SJCRH30 (cell line): ENCODE measurements around the gene LOXL1. TPM values are rescaled to one million over a fixed set of nuclear protein-coding genes. Genes with fewer than 3 reads are reported as not detected.

Experiments
- DNase-seq, 2 experiments: peaks; one replicate each; pipeline ENCODE4 v3.0.0-alpha.2; 2015 to 2020
- H3K27ac ChIP-seq: fragments of 250-450 bp; sonication (Bioruptor Pico); 2 replicates; pipeline ENCODE4 v1.5.1; 2020; ENCODE audit warnings: mild to moderate bottlenecking, moderate library complexity
- H3K27me3 ChIP-seq: fragments of 250-450 bp; sonication (Bioruptor Pico); 2 replicates; pipeline ENCODE4 v1.5.1; 2020; ENCODE audit warnings: mild to moderate bottlenecking, moderate library complexity
- H3K36me3 ChIP-seq: fragments of 250-450 bp; sonication (Bioruptor Pico); 2 replicates; pipeline ENCODE4 v1.5.1; 2020; ENCODE audit warnings: mild to moderate bottlenecking, moderate library complexity
- H3K4me1 ChIP-seq: fragments of 250-450 bp; sonication (Bioruptor Pico); 2 replicates; pipeline ENCODE4 v1.5.1; 2020; ENCODE audit warnings: mild to moderate bottlenecking, moderate library complexity
- H3K4me3 ChIP-seq: fragments of 250-450 bp; sonication (Bioruptor Pico); 2 replicates; pipeline ENCODE4 v1.5.1; 2020; ENCODE audit warnings: mild to moderate bottlenecking, moderate library complexity
- H3K9me3 ChIP-seq: fragments of 250-450 bp; sonication (Bioruptor Pico); replicated peaks from 2 replicates; pipeline ENCODE4 v1.5.1; 2020; ENCODE audit warnings: mild to moderate bottlenecking, moderate library complexity
- total RNA-seq: library from RNA; depleted of rRNA; stranded (reverse); fragments of >200 nt; shearing (Covaris generic); gene quantifications from 2 replicates; pipeline ENCODE4 v1.2.3, GENCODE V29; 2014; rRNA removed

Gene LOXL1, protein sequence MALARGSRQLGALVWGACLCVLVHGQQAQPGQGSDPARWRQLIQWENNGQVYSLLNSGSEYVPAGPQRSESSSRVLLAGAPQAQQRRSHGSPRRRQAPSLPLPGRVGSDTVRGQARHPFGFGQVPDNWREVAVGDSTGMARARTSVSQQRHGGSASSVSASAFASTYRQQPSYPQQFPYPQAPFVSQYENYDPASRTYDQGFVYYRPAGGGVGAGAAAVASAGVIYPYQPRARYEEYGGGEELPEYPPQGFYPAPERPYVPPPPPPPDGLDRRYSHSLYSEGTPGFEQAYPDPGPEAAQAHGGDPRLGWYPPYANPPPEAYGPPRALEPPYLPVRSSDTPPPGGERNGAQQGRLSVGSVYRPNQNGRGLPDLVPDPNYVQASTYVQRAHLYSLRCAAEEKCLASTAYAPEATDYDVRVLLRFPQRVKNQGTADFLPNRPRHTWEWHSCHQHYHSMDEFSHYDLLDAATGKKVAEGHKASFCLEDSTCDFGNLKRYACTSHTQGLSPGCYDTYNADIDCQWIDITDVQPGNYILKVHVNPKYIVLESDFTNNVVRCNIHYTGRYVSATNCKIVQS
- total RNA-seq = 31.3 and 33.3 TPM in 2 replicates

DNA sequence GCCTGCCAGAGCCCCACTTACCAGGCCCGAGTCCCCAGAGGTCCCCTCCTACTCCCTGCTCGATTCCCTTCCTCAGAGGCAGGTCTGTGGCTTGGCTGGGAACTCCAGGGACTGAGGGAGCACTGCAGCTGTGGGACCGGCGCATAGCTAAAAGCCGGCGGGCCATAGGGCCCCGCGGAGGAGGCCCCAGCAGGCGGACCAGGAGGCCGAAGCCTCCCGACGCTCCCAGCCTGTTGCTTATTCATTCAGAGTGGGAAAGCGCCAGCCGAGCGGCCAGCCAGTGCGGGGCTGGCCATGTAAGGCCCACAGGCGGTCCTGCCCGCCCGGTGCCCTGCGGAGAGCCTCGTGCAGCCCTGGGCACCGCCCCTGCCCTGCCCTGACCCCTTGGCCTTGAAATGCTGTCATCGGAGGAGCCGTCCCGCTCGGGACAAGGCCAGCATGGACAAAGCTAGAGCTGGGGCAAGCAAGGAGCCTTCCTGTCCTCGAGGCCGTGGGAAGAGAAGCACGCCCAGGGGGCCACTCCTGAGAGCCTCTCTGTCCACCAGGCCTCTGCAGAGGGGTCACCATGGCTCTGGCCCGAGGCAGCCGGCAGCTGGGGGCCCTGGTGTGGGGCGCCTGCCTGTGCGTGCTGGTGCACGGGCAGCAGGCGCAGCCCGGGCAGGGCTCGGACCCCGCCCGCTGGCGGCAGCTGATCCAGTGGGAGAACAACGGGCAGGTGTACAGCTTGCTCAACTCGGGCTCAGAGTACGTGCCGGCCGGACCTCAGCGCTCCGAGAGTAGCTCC is at the start of gene LOXL1:
Gene LOXL1 (plus strand): TSS at position 244 of the 784 bp plus-strand sequence. CDS start 322 bp downstream, at position 566.
- Histone ChIP-seq H3K9me3 (no peaks in the 10 kb centered on the region), H3K4me1 (peaks cover 44% of the 10 kb centered on the region), H3K36me3 (no peaks in the 10 kb centered on the region), H3K27ac (peak within 1 kb of the TSS; percentile 88), H3K4me3 (peak within 1 kb of the TSS; percentile 76), H3K27me3 (no peaks in the 10 kb centered on the region)
- peak; percentile 88 to 93 for DNase-seq

DNA sequence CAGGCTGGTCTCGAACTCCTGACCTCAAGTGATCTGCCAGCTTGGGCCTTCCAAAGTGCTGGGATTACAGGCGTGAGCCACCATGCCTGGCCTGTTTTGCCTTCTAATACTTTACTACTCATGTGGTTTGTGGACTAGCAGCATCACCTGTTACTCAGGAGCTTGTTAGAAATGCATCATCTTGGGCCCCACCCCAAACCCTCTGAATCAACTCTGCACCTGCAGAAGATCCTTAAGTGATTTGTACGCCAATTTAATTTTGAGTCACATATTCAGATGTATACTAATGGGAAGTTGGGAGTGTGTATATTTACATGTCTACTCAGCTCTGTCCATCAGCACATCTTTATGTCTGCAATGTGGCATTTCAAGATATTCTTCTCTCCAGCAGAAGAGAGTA is 46.8 kb upstream of the LOXL1 start:
- no peak overlapping the region for H3K4me3 ChIP-seq
- no peaks in the 10 kb centered on the region for H3K9me3 ChIP-seq
- no peaks in the 10 kb centered on the region for H3K36me3 ChIP-seq
- DNase-seq = no peak
- peaks cover 14% of the 10 kb centered on the region for H3K27me3 ChIP-seq
- no peak overlapping the region for H3K27ac ChIP-seq
- no peaks in the 10 kb centered on the region for H3K4me1 ChIP-seq

DNA sequence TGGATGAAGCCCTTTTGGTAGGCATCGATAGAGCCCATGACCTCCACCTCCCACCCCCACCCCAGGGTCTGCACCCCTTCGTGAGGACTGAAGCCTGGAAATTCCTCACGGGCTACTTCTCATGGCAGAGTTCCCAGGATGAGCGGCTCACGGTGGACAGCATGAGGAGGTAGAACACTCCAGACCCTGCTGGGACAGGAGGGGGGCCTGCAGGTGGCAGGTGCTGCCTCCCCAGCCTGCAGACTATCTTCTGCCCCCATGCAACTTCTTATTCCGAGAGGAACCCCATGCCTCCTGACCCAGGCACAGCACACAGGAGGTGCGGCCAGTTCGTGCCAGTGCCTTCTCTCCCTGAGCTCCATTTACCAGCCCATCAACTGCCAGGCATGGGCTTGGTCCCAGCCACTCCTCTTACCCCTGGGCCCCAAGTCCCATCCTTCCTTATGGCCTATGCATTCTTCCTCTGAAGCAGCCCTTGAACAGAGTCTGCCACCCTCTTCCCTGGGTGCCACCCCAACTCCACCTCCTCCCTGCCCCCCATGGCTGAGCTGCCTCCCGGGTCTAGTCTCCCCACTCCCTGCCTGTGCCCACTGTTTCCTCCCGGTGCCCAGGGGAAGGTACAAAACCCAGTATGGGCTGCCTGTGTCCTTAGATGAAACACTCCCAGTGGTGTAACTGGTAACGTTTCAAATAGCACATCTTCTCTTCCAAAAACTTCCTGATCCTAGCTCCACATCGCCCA is 44.5 kb upstream of the LOXL1 start:
- Histone ChIP-seq H3K4me1 (no peaks in the 10 kb centered on the region), H3K36me3 (no peaks in the 10 kb centered on the region), H3K4me3 (no peak overlapping the region), H3K27me3 (peaks cover 11% of the 10 kb centered on the region), H3K27ac (no peak overlapping the region), H3K9me3 (no peaks in the 10 kb centered on the region)
- no peak for DNase-seq

DNA sequence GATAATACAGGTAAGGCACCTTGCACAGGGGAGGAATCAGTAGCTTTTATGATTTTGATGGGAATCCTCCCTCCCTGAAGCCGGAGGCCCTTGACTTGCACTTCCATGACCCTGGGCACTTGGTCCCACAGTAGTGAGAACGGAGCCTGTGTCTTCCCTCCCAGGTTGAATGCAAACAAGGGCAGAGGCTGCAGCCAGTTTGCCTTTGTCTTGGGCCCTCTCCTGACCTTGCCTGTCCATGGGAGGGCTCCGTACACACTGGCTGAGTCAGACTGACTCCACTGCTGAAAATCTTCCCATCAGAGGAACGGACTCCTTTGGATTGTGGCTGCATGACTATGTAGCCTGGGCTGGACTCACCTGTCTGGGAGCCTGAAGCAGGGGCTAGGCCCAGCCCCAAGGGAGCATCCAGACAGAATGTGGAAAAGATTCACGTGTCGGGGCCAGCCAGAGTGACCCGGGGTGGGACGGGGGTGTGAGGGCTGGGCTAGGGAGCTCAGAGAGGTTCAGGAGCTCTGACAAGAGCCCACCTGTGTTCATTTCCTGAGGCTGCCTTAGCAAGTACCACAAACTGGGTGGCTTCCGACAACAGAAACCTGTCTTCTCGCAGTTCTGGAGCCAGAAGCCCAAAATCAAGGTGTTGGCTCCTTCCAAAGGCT is 43.4 kb upstream of the LOXL1 start:
- Histone ChIP-seq H3K4me3 (no peak overlapping the region), H3K27ac (no peak overlapping the region), H3K9me3 (no peaks in the 10 kb centered on the region), H3K27me3 (peaks cover 13% of the 10 kb centered on the region), H3K36me3 (no peaks in the 10 kb centered on the region), H3K4me1 (no peaks in the 10 kb centered on the region)
- DNase-seq = no peak

DNA sequence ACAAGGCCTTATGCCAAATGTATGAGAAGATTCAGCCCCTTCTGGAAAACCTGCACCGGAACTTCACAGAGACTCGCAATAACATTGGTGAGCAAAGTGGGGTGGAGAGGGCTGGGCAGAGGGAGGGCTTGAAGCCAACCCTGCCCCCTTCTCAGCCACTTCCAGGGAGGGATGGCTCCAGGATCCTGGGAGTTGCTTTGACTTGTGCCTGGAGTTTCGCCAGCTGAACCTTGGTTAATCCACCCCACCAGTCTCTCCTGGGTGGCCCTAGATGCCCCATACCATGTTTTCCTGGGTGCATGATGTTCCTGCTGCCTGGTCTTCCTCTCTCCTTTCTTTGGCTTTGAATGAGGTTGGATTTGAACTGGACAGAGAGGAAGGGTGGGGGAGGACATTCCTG is 42.1 kb upstream of the LOXL1 start:
- Histone ChIP-seq H3K4me1 (no peaks in the 10 kb centered on the region), H3K4me3 (no peak overlapping the region), H3K27me3 (peaks cover 18% of the 10 kb centered on the region), H3K27ac (no peak overlapping the region), H3K9me3 (no peaks in the 10 kb centered on the region), H3K36me3 (no peaks in the 10 kb centered on the region)
- no peak for DNase-seq

DNA sequence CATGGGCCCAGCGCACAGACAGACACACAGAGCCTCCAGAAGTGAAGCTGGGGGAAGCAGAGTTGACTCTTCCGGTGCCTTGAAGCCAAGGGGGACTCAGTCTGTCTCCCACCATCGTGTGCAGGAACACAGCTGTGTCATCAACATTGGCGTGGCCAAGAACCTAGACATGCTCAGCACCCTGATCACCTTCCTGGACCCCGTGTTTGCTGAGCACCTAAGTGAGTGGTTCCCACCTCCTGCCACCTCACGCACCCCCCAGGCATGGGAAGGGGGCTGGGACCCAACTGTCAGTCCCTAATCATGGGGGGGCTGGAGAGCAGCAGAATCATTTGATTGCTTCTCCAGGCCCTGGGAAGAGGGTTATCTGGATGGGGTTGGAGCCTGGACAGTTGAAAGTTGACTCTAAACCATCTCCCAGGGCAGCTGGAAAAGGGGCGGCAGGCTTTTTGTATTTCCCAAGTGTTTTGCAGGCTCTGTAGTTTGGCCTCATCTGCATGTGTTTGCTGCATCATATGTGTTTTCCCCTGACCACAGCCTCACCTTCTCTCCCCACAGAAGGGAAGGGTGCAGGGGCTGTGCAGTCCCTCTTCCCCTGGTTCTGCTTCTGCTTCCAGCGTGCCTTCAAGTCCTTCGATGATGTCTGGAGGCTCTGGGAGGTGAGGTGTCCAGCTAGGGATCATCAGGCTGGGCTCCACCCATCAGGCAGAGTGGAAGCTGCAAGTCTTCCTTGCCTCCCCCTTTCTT is 40.1 kb upstream of the LOXL1 start:
- Histone ChIP-seq H3K4me3 (no peak overlapping the region), H3K36me3 (no peaks in the 10 kb centered on the region), H3K9me3 (no peaks in the 10 kb centered on the region), H3K27ac (no peak overlapping the region), H3K4me1 (no peaks in the 10 kb centered on the region), H3K27me3 (peaks cover 16% of the 10 kb centered on the region)
- DNase-seq = no peak

DNA sequence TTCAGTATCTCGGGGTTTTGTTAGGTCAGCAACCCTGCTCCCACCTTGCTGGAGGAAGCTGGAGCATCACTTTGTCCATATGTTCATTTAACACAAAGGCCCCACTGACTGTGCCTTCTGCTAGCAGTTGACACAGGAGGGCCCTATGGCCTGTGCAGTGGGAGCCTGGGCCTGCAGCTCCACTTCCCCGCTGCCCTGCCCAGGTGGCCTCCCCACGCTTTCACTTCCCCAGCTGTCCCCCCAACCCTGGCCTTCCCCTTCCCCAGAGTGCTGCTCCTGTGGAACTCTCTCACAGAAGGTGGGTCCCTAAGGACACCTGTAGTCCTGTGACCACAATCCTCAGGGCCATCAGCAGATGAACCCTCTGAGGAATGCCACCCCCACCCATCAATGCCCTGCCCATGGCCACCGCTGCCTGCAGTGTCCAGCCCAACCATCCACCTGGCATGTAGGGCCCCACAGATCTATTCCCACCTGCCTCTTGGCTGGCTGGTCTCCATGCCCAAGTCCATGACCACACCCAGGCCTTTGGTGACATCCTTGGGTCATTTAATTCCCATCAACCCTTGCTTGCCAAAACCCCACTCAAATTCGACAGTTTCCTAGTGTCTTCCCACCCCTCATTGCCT is 39.4 kb upstream of the LOXL1 start:
- DNase-seq = no peak
- Histone ChIP-seq H3K4me1 (no peaks in the 10 kb centered on the region), H3K27me3 (peaks cover 13% of the 10 kb centered on the region)

DNA sequence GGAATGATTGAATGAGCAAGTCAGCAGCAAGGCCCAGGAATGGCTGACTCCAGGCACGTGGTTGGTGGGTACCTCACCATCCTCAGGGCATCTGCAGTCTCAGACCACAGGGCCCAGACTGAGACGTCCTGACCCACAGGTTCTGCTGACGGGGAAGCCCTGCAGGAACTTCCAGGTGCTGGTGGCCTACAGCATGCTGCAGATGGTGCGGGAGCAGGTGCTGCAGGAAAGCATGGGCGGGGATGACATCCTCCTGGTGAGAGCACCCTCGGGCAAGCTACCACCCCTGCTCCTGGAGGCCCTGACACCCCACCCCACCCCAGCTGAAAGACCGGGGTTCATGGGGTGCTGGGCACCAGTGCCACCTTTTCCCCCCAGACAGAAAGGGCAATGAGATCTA is 38.8 kb upstream of the LOXL1 start:
- peaks cover 8% of the 10 kb centered on the region; the same call in 1 of the 2 replicates for H3K27me3 ChIP-seq
- no peak overlapping the region for H3K4me3 ChIP-seq
- H3K27ac ChIP-seq = no peak overlapping the region
- no peak for DNase-seq
- H3K36me3 ChIP-seq = no peaks in the 10 kb centered on the region
- no peaks in the 10 kb centered on the region for H3K9me3 ChIP-seq
- no peaks in the 10 kb centered on the region for H3K4me1 ChIP-seq

More for the DNA sequence above, 39.4 kb upstream of the LOXL1 start:
- Histone ChIP-seq H3K27ac (no peak overlapping the region), H3K36me3 (no peaks in the 10 kb centered on the region), H3K9me3 (no peaks in the 10 kb centered on the region), H3K4me3 (no peak overlapping the region)

DNA sequence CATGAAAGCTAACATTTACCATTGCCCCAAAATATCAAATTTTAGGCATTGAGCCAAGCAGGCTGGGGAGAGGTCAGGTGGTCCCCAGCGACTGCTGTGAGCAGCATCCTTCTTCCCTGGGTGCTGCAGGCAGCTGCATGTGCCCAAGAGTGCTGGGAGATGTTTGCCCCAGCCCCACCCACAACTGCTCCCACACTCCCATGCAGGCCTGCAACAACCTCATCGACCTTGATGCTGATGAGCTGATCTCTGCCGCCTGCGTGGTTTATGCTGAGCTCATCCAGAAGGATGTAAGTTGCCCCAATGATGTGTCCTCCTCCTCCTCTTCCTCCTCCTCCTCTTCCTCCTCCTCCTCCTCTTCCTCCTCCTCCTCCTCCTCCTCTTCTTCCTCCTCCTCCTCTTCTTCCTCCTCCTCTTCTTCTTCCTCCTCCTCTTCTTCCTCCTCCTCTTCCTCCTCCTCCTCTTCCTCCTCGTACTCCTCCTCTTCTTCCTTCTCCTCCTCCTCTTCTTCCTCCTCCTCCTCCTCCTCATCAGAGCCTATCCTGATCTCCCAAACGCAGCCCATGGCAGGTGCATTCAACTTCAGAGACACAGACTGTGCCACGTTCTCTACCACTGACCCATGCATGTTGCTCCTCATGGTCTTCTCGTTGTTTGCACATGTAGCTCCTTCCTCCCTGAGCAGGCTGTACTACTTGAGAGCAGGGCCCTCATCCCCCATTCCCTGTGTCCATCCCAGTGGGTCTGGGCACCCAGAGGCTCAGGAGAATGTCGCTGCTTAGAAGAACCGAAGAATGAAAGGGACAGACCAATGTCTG is 37.8 kb upstream of the LOXL1 start:
- Histone ChIP-seq H3K4me3 (no peak overlapping the region), H3K4me1 (no peaks in the 10 kb centered on the region), H3K36me3 (no peaks in the 10 kb centered on the region), H3K27ac (no peak overlapping the region), H3K27me3 (0 out of 2 replicates have a peak, but pooled peaks cover 7% of the 10 kb centered on the region), H3K9me3 (no peaks in the 10 kb centered on the region)
- DNase-seq = no peak

DNA sequence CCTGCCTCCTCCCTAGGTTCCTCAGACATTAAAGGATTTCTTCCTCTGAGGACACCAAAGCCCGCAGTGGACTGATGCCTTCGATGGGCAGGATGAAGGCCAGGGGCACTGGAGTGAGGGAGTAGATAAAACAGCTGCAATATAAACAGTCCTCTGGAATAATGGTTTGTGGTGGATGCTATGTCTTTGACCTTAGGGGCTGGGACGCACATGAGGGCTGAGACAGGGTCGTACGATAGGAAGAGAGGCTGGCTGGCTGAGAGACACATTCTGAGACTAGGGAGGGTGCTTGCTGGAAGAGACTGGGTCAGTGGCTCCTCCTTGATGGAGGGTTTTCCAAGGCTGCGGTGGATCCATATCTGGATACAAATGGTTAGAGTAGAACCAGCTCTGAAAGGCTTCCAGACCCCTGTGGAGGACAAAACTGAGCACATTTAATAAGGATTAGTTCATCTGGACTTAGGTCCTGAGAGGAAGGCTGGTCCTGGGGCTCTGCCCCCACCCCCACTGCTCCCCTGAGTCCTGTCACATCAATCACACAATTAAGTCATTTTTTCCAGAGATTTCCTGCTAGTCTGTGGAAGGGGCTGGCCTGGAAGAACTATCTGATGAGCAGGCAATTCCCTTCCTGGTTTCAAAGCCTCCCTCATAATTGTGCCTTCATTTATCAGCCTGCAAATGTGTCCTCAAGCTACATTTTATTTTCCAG is 37.1 kb upstream of the LOXL1 start:
- Histone ChIP-seq H3K4me3 (no peak overlapping the region), H3K4me1 (no peaks in the 10 kb centered on the region), H3K36me3 (no peaks in the 10 kb centered on the region), H3K9me3 (no peaks in the 10 kb centered on the region), H3K27ac (no peak overlapping the region), H3K27me3 (0 out of 2 replicates have a peak, but pooled peaks cover 7% of the 10 kb centered on the region)
- no peak for DNase-seq

DNA sequence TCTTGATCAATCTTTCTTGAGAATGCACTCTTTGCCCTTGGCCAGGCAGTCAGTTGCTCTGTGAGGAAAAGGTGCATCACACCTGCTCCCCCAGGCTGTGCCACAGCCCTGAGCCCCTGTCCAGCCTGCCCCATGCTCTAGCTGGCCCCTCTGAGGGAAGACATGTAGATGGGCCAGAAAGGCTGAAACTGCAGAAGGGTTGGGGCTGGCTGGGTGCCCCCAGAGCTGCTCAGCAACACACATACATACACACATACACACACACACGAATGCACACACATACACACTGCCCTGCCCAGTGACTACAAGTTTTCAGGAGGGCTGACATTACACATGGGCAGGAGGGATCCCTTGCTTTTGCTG is 36.5 kb upstream of the LOXL1 start:
- no peaks in the 10 kb centered on the region for H3K4me1 ChIP-seq
- H3K4me3 ChIP-seq = no peak overlapping the region
- no peak overlapping the region for H3K27ac ChIP-seq
- H3K27me3 ChIP-seq = 0 out of 2 replicates have a peak, but pooled peaks cover 7% of the 10 kb centered on the region
- DNase-seq = no peak
- H3K9me3 ChIP-seq = no peaks in the 10 kb centered on the region
- no peaks in the 10 kb centered on the region for H3K36me3 ChIP-seq
